Ovary (tissue), 9 donors: Measurements from ENCODE around the gene SLC43A1. TPM values are rescaled to one million over a fixed set of nuclear protein-coding genes. Genes with fewer than 3 reads are reported as not detected.

Source experiments
- DNase-seq, 5 donors: peaks; one replicate each; pipeline ENCODE4 v3.0.0-alpha.2; 2019 to 2020
- H3K27ac ChIP-seq, 2 donors: fragments of 200-600 bp; one replicate each; pipeline versions ENCODE4 v1.5.1 to v1.8.0; 2019 to 2022
- H3K27me3 ChIP-seq: fragments of 200-600 bp; one replicate; pipeline ENCODE4 v1.8.0; 2022
- H3K36me3 ChIP-seq: fragments of 200-600 bp; sonication (generic); one replicate; pipeline ENCODE4 v1.5.1; 2019
- H3K4me1 ChIP-seq: one replicate; pipeline ENCODE4 v1.8.1; 2013; ENCODE audit warnings: mild to moderate bottlenecking, moderate library complexity; ENCODE audit not compliant: insufficient read depth
- H3K4me3 ChIP-seq: fragments of 200-600 bp; sonication (generic); one replicate; pipeline ENCODE4 v1.5.1; 2017
- H3K9me3 ChIP-seq, 2 donors: fragments of 200-600 bp in 1 of 2; sonication (generic) in 1 of 2; one replicate each; pipeline versions ENCODE4 v1.5.1 to v1.8.1; 2013 to 2019; ENCODE audit warnings: mild to moderate bottlenecking in 1 of 2, moderate library complexity in 1 of 2
- CTCF ChIP-seq, 3 donors: fragments of 450-650 bp in 2 of 3; fragments of 200-600 bp in 1 of 3; IDR thresholded peaks; one replicate each; pipeline versions ENCODE4 v1.5.1 to v1.8.0; 2016 to 2022; ENCODE audit warnings: antibody characterized with exemption in 3 of 3, mild to moderate bottlenecking in 1 of 3
- EP300 ChIP-seq: sonication (generic); formaldehyde crosslinking; IDR thresholded peaks from one replicate; pipeline ENCODE4 v1.6.1; 2017; ENCODE audit warnings: antibody characterized with exemption
- POLR2A ChIP-seq: fragments of 450-650 bp; IDR thresholded peaks from one replicate; pipeline ENCODE4 v1.6.1; 2017; ENCODE audit warnings: antibody characterized with exemption, mild to moderate bottlenecking, moderate library complexity
- WGBS, 3 donors: extraction: QIAGEN DNeasy Blood & Tissue Kit in 1 of 3; methylation state at CpG; one replicate each; pipeline versions ENCODE4 v1.1.5 to v1.1.7; 2013 to 2017; 5-methylcytosine and 5-hydroxymethylcytosine counted together
- intact Hi-C, 4 donors: fragments of 100-400 bp; cut with DNase I; formaldehyde crosslinking; loops; one replicate each; pipeline versions ENCODE4 v1.11.0 to v1.15.1; 2022 to 2023
- polyA plus RNA-seq, 2 donors: library from polyadenylated mRNA; stranded (reverse); fragments of 200-250 nt in 1 of 2; fragments of 350-450 nt in 1 of 2; fragmentation: Illumina TruSeq in 1 of 2; extraction: RNeasy Lipid Tissue Mini Kit (QIAGEN cat#74804) in 1 of 2; gene quantifications; one replicate each; pipeline ENCODE4 v1.2.3, GENCODE V29; 2013 to 2014
- total RNA-seq, 7 donors: library from RNA; depleted of rRNA in 2 of 7; stranded (reverse); fragments of >200 nt in 2 of 7; fragmentation: NEBNext Ultra II Directional in 3 of 7; extraction: Animal tissue kit (Norgen Biotek cat#: 25700) in 3 of 7; gene quantifications; one replicate each; pipeline versions ENCODE4 v1.1.0 to v1.2.4, GENCODE V29; 2016 to 2023
- donor health status: DM: no; HTN: no; CAD: no; lungs with moderate emphysema.
- donor health status: DM: no; HTN: no; CAD: no.
- donor health status: Bipolar disorder and iron deficiency.
- donor health status: DM: yes; HTN: yes; CAD: no.
- donor health status: DM: no; HTN: no; CAD: no.
- donor health status: DM: yes; HTN: yes; CAD: no.

The SLC43A1 gene
- total and polyA plus RNA-seq, 9 donors = 11.5 to 30.4 (median 18.6) TPM

DNA sequence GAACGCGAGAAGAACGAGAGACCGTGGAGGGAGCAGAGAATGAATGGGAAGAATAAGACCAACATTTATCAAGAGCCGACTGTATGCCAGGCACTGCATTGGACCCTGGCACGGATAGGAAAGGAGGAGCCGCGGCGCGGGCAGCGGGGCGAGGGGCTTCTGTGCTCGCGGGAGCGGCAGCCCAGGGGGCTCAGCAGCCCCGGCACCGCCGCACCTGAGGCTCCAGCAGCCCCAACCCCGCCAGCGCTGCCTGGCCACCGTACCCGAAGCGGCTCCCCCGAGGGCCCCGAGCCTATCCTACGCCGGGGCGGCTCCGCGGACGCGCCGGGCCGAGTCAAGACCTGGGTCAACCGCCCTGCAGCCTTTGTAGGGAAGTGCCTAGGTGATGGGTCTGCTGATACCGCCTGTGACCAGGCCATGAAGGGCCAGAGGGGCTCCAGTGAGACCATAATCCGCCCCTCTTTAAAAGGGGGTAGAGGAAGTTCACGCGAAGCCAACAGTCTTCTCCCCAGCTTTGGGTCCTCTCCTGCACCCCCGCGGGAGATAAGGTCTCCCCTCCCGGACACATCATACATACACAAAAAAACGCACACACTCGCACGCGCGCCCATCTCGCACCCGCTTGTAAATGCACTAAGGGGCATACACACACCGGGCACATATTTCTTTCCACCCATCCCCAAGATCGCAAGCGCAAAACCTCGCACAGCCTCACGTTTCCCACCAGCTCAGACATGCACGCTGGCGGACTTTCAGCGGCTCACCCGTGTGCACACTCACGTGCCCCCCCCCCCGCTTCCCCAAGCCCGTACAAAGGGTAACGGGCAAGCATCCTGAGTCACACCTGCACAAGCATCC, 56.1 kb downstream of the SLC43A1 start:
- Histone ChIP-seq H3K4me3 (peak overlapping the region; percentile 23), H3K4me1 (peaks cover 9% of the 10 kb centered on the region), H3K27me3 (peaks cover 6% of the 10 kb centered on the region), H3K9me3 (no peaks in the 10 kb centered on the region), H3K27ac (no peak overlapping the region), H3K36me3 (no peaks in the 10 kb centered on the region)
- TF ChIP-seq CTCF (IDR thresholded peaks at IDR 0.05) (no peak), POLR2A (no peak), EP300 (no peak)
- 1 to 2% (median 2%) methylated on average over 62 of the region's 62 CpGs for WGBS, 3 donors
- intact Hi-C loops = loop anchor here (2.0 to 10.0 kb wide), 7 partner anchors 63 to 1055 kb away; partner anchors contain the start of gene YPEL4 (in 1 of the 4)
- DNase-seq = no peak

GRCh38 chr11:57458410-57459163, 56.9 kb downstream of the SLC43A1 start:
- Histone ChIP-seq H3K27me3 (peaks cover 6% of the 10 kb centered on the region), H3K4me3 (peak overlapping the region; percentile 23), H3K4me1 (peaks cover 9% of the 10 kb centered on the region), H3K36me3 (no peaks in the 10 kb centered on the region), H3K9me3 (no peaks in the 10 kb centered on the region), H3K27ac (no peak overlapping the region)
- intact Hi-C loops = loop anchor here in 3 of 4 donors (2.0 to 10.0 kb wide), 5 partner anchors 66 to 1056 kb away; partner anchors contain the start of gene YPEL4 (in 1 of the 3)
- TF ChIP-seq CTCF (IDR thresholded peaks at IDR 0.05) (peak; percentile 36 to 63 (median 49)), EP300 (no peak), POLR2A (no peak)
- peak; percentile 36 to 69 (median 60) for DNase-seq
- 0 to 1% (median 1%) methylated on average over 24 to 44 of the region's 44 CpGs for WGBS, 3 donors

DNA sequence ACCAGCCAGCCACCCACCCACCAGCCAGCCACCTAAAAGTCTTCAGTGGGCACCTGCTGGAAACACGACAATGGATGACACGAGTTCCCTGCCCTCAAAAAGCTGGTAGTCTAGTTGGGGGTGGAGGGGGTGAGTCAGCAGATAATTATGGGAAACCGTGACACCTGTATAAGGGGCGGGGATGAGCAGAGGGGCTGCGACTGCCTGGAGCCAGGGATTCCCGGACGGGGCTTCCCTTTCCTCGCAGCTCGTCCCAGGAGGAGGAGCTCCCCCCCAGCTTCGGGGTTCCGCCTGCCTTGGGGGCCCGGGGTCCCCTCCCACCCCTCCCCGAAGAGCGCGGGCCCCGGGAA, 57.5 kb downstream of the SLC43A1 start:
- Histone ChIP-seq H3K27ac (no peak overlapping the region), H3K4me1 (peaks cover 9% of the 10 kb centered on the region), H3K9me3 (no peaks in the 10 kb centered on the region), H3K4me3 (peak overlapping the region; percentile 23), H3K36me3 (no peaks in the 10 kb centered on the region), H3K27me3 (peaks cover 6% of the 10 kb centered on the region)
- intact Hi-C loops = loop anchor here in 3 of 4 donors (2.0 to 10.0 kb wide), 5 partner anchors 67 to 1057 kb away; partner anchors contain the start of gene YPEL4 (in 1 of the 3)
- TF ChIP-seq POLR2A (no peak), CTCF (IDR thresholded peaks at IDR 0.05) (no peak), EP300 (no peak)
- DNase-seq = no peak
- WGBS, 3 donors = 2 to 5% (median 3%) methylated on average over 16 of the region's 16 CpGs

DNA sequence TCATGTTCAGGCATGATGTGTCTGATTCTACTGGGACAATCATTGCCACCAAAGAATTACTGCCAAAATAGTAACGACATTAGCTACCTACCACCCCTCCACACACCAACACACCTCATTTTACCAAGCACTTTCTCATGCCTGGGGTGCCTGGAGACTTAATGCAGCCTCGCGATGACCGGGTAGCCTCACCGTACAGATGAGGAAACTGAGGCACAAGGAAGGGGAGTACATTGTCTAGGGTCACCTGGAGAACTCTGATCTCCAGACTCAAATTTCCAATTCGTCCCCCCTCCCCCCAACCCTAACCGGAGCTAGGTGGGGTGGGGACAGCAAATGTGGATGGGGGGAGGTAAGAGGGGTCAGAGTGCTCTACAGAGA, 57.9 kb downstream of the SLC43A1 start:
- no peak for DNase-seq
- intact Hi-C loops = loop anchor here in 3 of 4 donors (2.0 to 10.0 kb wide), 5 partner anchors 67 to 1057 kb away; partner anchors contain the start of gene YPEL4 (in 1 of the 3)
- no peak for TF ChIP-seq CTCF (IDR thresholded peaks at IDR 0.05)
- no peak for TF ChIP-seq POLR2A
- no peak for TF ChIP-seq EP300
- Histone ChIP-seq H3K27ac (no peak overlapping the region), H3K9me3 (no peaks in the 10 kb centered on the region), H3K36me3 (no peaks in the 10 kb centered on the region), H3K4me1 (peaks cover 9% of the 10 kb centered on the region), H3K4me3 (no peak overlapping the region), H3K27me3 (peaks cover 6% of the 10 kb centered on the region)
- WGBS, 3 donors = 7 to 15% (median 11%) methylated on average over 7 of the region's 7 CpGs
